CD4-positive, alpha-beta memory T cell (primary cell): ENCODE data around the gene SLC25A23. TPM values are rescaled to one million over a fixed set of nuclear protein-coding genes. Genes with fewer than 3 reads are reported as not detected.
"Not testable (repeated sequence)": the region's sequence is repeated elsewhere in the genome, so short reads cannot be mapped to it uniquely, and the experiment has no call there.

Experiments
- CTCF ChIA-PET: fragments of 350-600 bp; sonication (Branson Sonifier 250); formaldehyde crosslinking; loops from one replicate; lab custom pipeline; 2021; ENCODE audit warnings: inconsistent platforms; ENCODE audit not compliant: partially characterized antibody; lab: Charles Lee
- POLR2A ChIA-PET: fragments of 350-600 bp; sonication (Branson Sonifier 250); formaldehyde crosslinking; loops from one replicate; lab custom pipeline; 2021; ENCODE audit not compliant: partially characterized antibody; lab: Charles Lee
- DNase-seq, 5 donors: peaks; one replicate each; pipeline versions ENCODE4 v3.0.0 to v3.0.0-alpha.2; 2020 to 2022; ENCODE audit warnings: mixed read lengths in 1 of 5
- H3K27ac ChIP-seq: one replicate; pipeline ENCODE4 v1.7.0; 2013; ENCODE audit warnings: low read depth, low read length
- H3K27me3 ChIP-seq: 2 replicates; pipeline ENCODE4 v1.7.0; 2013; ENCODE audit warnings: mild to moderate bottlenecking, low read length, moderate library complexity; ENCODE audit not compliant: insufficient read depth
- H3K36me3 ChIP-seq: 2 replicates; pipeline ENCODE4 v1.7.0; 2013; ENCODE audit warnings: mild to moderate bottlenecking, low read length, moderate library complexity; ENCODE audit not compliant: insufficient read depth
- H3K4me1 ChIP-seq: 2 replicates; pipeline ENCODE4 v1.7.0; 2013; ENCODE audit warnings: mild to moderate bottlenecking, low read length, moderate library complexity; ENCODE audit not compliant: insufficient read depth
- H3K4me3 ChIP-seq, 2 donors: one replicate each; pipeline ENCODE4 v1.7.0; 2013; ENCODE audit warnings: low read length in 2 of 2, mild to moderate bottlenecking in 1 of 2
- H3K9me3 ChIP-seq, 2 donors: one replicate each; pipeline ENCODE4 v1.7.0; 2013; ENCODE audit warnings: low read length in 2 of 2, control low read depth in 1 of 2; ENCODE audit not compliant: control insufficient read depth in 1 of 2
- H3K27ac Mint-ChIP-seq, 7 donors: one replicate each; pipeline ENCODE4 v1.8.0; 2020 to 2021; ENCODE audit warnings: mixed read lengths in 7 of 7, mild to moderate bottlenecking in 6 of 7, inconsistent platforms in 3 of 7, moderate library complexity in 3 of 7
- H3K27me3 Mint-ChIP-seq, 2 donors: one replicate each; pipeline ENCODE4 v1.8.0; 2020 to 2021; ENCODE audit warnings: mixed read lengths in 2 of 2
- H3K36me3 Mint-ChIP-seq, 2 donors: one replicate each; pipeline ENCODE4 v1.8.0; 2020 to 2021; ENCODE audit warnings: mixed read lengths in 2 of 2, inconsistent platforms in 1 of 2, mild to moderate bottlenecking in 1 of 2
- H3K4me1 Mint-ChIP-seq, 4 donors: one replicate each; pipeline ENCODE4 v1.8.0; 2020 to 2021; ENCODE audit warnings: mixed read lengths in 4 of 4, mild to moderate bottlenecking in 1 of 4
- H3K4me3 Mint-ChIP-seq, 8 donors: one replicate each; pipeline ENCODE4 v1.8.0; 2020 to 2021; ENCODE audit warnings: mixed read lengths in 8 of 8, mild to moderate bottlenecking in 7 of 8, moderate library complexity in 6 of 8, inconsistent platforms in 3 of 8
- H3K9me3 Mint-ChIP-seq, 8 donors: one replicate each; pipeline ENCODE4 v1.8.0; 2020 to 2021; ENCODE audit warnings: mixed read lengths in 8 of 8, mild to moderate bottlenecking in 5 of 8, inconsistent platforms in 3 of 8, moderate library complexity in 1 of 8
- intact Hi-C: fragments of 100-400 bp; cut with micrococcal nuclease; formaldehyde crosslinking; loops from one replicate; pipeline ENCODE4 v1.15.1; 2023
- polyA plus RNA-seq, 2 donors: library from polyadenylated mRNA; unstranded; fragments of 300-500 nt; fragmentation: Illumina TruSeq; gene quantifications; one replicate each; pipeline ENCODE4 v1.2.3, GENCODE V29; 2021
- total RNA-seq, 2 experiments: library from RNA; stranded (reverse); gene quantifications; one replicate each; pipeline ENCODE4 v1.2.3, GENCODE V29; 2021

Gene SLC25A23
- total and polyA plus RNA-seq, 4 experiments from 2014 or later, result 8.2 to 25.5 (median 24.6) TPM

- intact Hi-C loops, result loop anchor here (10.0 kb wide), 1 partner anchor 75 kb away; the partner anchor contains the start of gene TUBB4A
- Mint-ChIP-seq H3K4me3 (no peak overlapping the region), H3K9me3 (peaks cover 0 to 2% (median 0%) of the 10 kb centered on the region in 8 donors), H3K27me3 (no peaks in the 10 kb centered on the region), H3K4me1 (peaks cover 4 to 13% (median 9%) of the 10 kb centered on the region in 4 donors), H3K36me3 (peaks cover 0 to 2% of the 10 kb centered on the region in 2 donors), H3K27ac (no peak overlapping the region)
- H3K4me1 ChIP-seq, result peaks cover 15% of the 10 kb centered on the region
- no peaks in the 10 kb centered on the region for H3K27me3 ChIP-seq
- no peaks in the 10 kb centered on the region for H3K9me3 ChIP-seq
- ChIA-PET CTCF (interaction anchor here (0.6 kb wide), 1 partner anchor 75 kb away, joined by 3 read pairs; no protein-coding TSS in a partner anchor), POLR2A (no interaction called here)
- no peak overlapping the region for H3K27ac ChIP-seq
- no peak for DNase-seq
- H3K4me3 ChIP-seq, result no peak overlapping the region
- no peaks in the 10 kb centered on the region for H3K36me3 ChIP-seq
These were observed 30.0 kb downstream of the SLC25A23 start for GRCh38 chr19:6429419-6430221.

GRCh38 chr19:6428692-6429418 is 30.7 kb downstream of the SLC25A23 start:
- H3K4me3 ChIP-seq, CTCF ChIA-PET, H3K4me3 Mint-ChIP-seq, POLR2A ChIA-PET, H3K36me3 ChIP-seq, H3K9me3 Mint-ChIP-seq, H3K36me3 Mint-ChIP-seq, DNase-seq, H3K27me3 Mint-ChIP-seq, H3K27ac Mint-ChIP-seq, H3K27ac ChIP-seq, H3K27me3 ChIP-seq, H3K9me3 ChIP-seq: not testable (repeated sequence)
- intact Hi-C loops, result loop anchor here (10.0 kb wide), 1 partner anchor 76 kb away; the partner anchor contains the start of gene TUBB4A
- H3K4me1 Mint-ChIP-seq, result peaks cover 4 to 14% (median 10%) of the 10 kb centered on the region in 4 donors
- peaks cover 17% of the 10 kb centered on the region for H3K4me1 ChIP-seq

- H3K27me3 Mint-ChIP-seq, result no peaks in the 10 kb centered on the region
- ChIA-PET POLR2A (no interaction called here), CTCF (no interaction called here)
These were observed 32.5 kb downstream of the SLC25A23 start for GRCh38 chr19:6427131-6427530.

GRCh38 chr19:6425732-6426620 is 33.6 kb downstream of the SLC25A23 start:
- H3K36me3 ChIP-seq, result peaks cover 16% of the 10 kb centered on the region
- no peak for DNase-seq
- H3K4me3 Mint-ChIP-seq, result peak overlapping the region; percentile 64 to 88 (median 79)
- H3K27ac Mint-ChIP-seq, result peak overlapping the region; percentile 81 to 99 (median 94)
- no peaks in the 10 kb centered on the region for H3K27me3 ChIP-seq
- peak overlapping the region; percentile 62 for H3K27ac ChIP-seq
- H3K36me3 Mint-ChIP-seq, result peaks cover 1 to 22% of the 10 kb centered on the region in 2 donors
- H3K4me1 Mint-ChIP-seq, result peaks cover 16 to 37% (median 29%) of the 10 kb centered on the region in 4 donors
- no peaks in the 10 kb centered on the region for H3K27me3 Mint-ChIP-seq
- peak overlapping the region in 1 of 2 donors; percentile 33 for H3K4me3 ChIP-seq
- intact Hi-C loops, result loop anchor here (1.0 to 10.0 kb wide), 5 partner anchors 33 to 79 kb away; partner anchors contain the start of genes CLPP, GTF2F1 and TUBB4A
- POLR2A ChIA-PET, result interaction anchor here (0.5 to 3.8 kb wide), 6 partner anchors 33 to 739 kb away, joined by 3 to 30 read pairs (median 23); partner anchors contain the start of genes ALKBH7, CLPP, DENND1C and GTF2F1
- H3K4me1 ChIP-seq, result peaks cover 42% of the 10 kb centered on the region
- CTCF ChIA-PET, result interaction anchor here (1.0 kb wide), 1 partner anchor 79 kb away, joined by 4 read pairs; no protein-coding TSS in a partner anchor
- peaks cover 0 to 2% (median 0%) of the 10 kb centered on the region in 8 donors for H3K9me3 Mint-ChIP-seq
- no peaks in the 10 kb centered on the region for H3K9me3 ChIP-seq

More at GRCh38 chr19:6427131-6427530, 32.5 kb downstream of the SLC25A23 start:
- Histone ChIP-seq H3K9me3 (no peaks in the 10 kb centered on the region), H3K27me3 (no peaks in the 10 kb centered on the region), H3K36me3 (peaks cover 4% of the 10 kb centered on the region), H3K4me1 (peaks cover 34% of the 10 kb centered on the region), H3K27ac (no peak overlapping the region), H3K4me3 (no peak overlapping the region)
- Mint-ChIP-seq H3K4me3 (no peak overlapping the region), H3K4me1 (peaks cover 13 to 31% (median 25%) of the 10 kb centered on the region in 4 donors), H3K27ac (no peak overlapping the region), H3K36me3 (peaks cover 0 to 15% of the 10 kb centered on the region in 2 donors), H3K9me3 (peaks cover 0 to 2% (median 0%) of the 10 kb centered on the region in 8 donors)
- intact Hi-C loops, result loop anchor here (10.0 kb wide), 1 partner anchor 78 kb away; the partner anchor contains the start of gene TUBB4A
- DNase-seq, result no peak

GRCh38 chr19:6424939-6425731 is 34.5 kb downstream of the SLC25A23 start:
- Histone ChIP-seq H3K36me3 (peaks cover 24% of the 10 kb centered on the region), H3K4me1 (peaks cover 42% of the 10 kb centered on the region), H3K27ac (peak overlapping the region; percentile 62), H3K9me3 (no peaks in the 10 kb centered on the region), H3K27me3 (no peaks in the 10 kb centered on the region), H3K4me3 (peak overlapping the region in 1 of 2 donors; percentile 33)
- intact Hi-C loops, result loop anchor here (1.0 to 10.0 kb wide), 5 partner anchors 32 to 80 kb away; partner anchors contain the start of genes CLPP, GTF2F1 and TUBB4A
- peak; percentile 98 to 100 (median 100) for DNase-seq
- H3K36me3 Mint-ChIP-seq, result peaks cover 8 to 31% of the 10 kb centered on the region in 2 donors
- H3K4me1 Mint-ChIP-seq, result peaks cover 16 to 37% (median 29%) of the 10 kb centered on the region in 4 donors
- H3K9me3 Mint-ChIP-seq, result peaks cover 0 to 2% (median 0%) of the 10 kb centered on the region in 8 donors
- H3K27me3 Mint-ChIP-seq, result no peaks in the 10 kb centered on the region
- H3K4me3 Mint-ChIP-seq, result peak overlapping the region; percentile 70 to 88 (median 86)
- CTCF ChIA-PET, result interaction anchor here (1.0 to 1.1 kb wide), 4 partner anchors 80 to 437 kb away, joined by 3 to 4 read pairs (median 3); no protein-coding TSS in a partner anchor
- POLR2A ChIA-PET, result interaction anchor here (0.5 to 3.8 kb wide), 20 partner anchors 11 to 1519 kb away, joined by 3 to 30 read pairs (median 4); partner anchors contain the start of genes ALKBH7, CLPP, DENND1C and GPR108
- peak overlapping the region; percentile 81 to 99 (median 94) for H3K27ac Mint-ChIP-seq
